Hypothalamus (tissue), 51 donors: ENCODE data around the gene LHCGR.
"Not testable (repeated sequence)": the region's sequence is repeated elsewhere in the genome, so short reads cannot be mapped to it uniquely, and the experiment has no call there.

Source experiments
- DNase-seq, 51 donors: peaks; one replicate each; lab custom pipeline; 2025; lab: John Stamatoyannopoulos, UW

Gene LHCGR

DNA sequence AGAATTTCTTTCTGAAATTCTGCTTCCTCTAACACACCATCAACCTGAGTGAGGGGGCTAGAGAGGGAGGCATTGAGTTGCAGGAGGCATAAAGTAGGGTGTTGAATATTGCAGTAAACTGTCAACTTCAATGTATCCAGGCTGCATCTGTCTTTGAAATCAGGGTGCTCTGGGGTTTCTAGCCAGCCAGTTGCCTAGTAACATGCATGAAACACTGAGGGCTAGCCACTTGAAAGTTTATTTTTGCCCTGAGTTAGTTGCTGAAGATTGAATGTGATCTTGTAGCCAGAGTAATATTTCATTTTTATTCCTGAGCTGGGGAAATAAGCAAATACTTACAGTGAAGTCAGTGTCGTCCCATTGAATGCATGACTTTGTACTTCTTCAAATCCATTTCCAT is 41.9 kb downstream of the LHCGR start:
- DNase-seq, result no peak

DNA sequence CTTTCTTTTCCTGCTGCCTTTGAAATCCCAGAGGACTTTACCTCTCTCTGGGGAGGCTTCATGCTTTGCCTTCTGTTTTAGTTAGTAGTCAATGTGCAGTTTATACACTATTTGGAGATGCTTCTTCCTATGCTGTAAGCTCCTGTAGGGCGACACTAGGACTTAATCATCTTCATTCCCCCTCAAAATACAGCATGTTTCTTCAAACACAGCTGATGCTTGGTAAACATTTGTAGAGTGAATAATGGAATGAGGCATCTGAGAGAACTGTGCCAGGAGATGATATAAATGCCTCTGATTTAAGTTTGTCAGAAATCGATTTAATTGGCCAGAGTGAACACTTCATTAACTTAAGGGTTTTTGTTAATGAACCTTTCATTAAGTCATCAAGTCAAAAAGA is 43.4 kb downstream of the LHCGR start:
- DNase-seq, result no peak

DNA sequence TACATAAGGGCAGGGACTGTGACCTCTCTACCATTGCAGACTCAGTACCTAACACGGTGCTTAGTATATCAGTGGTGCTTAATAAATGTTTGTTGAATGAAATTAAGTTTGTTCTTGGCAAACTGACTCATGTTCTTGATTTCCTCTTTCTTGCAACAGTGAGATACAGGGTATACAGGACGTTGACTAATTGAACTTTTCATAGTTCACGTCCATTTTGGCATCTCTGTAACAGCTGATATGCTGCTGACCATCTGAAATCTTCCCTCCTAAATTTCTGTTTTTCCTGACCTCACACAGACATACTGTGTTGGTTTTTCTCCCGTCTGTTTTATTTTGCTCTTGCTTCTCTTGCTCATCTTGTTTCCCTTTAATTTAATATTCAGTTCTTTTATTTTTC is 44.2 kb downstream of the LHCGR start:
- no peak for DNase-seq

DNA sequence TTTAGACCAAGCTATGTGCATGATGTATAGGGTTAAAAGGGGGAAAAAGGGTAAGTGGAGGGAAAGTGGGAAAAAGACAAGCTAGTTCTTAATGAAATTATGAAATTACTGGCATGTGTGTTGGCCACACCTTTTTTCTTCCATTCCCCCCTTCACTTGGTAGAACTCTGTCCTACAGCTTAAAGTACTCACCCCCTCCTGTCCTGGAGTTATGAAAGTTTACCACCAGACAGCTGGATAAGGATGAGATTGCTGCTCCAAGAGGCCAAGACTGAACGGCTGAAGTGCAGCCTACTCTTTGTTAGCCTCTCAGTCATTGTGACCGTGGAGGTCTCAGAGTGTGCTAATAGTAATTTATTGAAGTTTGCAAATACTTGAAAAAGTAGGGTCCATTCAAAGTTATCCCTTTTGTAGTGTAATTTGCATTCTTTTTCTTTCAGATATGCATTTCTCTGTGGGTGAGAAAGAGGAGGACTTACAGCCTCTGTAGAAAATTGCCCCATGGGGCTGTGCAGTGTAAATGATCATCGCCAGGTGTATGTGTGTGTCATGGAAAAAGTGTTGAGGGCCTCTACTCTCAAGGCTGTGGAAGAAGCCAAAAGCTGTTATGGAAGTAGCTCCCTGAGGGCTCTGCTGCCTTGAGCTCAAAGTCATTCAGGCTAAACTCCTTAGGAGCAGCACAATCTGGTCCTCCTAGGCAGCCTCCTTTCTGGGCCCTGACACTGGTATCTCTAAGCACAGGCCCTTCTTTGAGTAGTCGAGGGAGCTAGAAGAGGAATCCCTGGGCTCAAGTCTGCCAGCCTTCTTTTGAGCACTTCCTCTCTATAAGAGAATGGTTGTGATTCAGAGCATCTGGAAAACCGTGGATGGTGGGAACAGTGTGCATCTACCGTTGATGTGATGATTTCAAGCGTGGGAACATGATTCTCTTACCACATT is 46.2 kb downstream of the LHCGR start:
- DNase-seq, result no peak

DNA sequence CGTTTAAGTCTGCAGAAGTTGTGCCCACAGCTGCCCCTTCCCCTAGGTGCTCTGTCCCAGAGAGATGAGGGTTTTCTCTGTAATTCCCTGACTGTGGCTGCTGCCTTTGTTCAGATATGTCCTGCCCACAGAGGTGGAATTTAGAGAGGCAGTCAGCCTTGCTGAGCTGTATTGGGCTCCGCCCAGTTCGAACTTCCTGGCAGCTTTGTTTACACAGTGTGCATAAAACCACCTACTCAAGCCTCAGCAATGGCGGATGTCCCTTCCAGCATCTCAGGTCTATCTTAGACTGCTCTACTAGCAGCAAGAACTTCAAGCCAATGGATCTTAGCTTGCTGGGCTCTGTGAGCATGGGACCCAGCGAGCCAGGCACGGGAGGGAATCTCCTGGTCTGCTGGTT is 48.1 kb downstream of the LHCGR start:
- no peak for DNase-seq

DNA sequence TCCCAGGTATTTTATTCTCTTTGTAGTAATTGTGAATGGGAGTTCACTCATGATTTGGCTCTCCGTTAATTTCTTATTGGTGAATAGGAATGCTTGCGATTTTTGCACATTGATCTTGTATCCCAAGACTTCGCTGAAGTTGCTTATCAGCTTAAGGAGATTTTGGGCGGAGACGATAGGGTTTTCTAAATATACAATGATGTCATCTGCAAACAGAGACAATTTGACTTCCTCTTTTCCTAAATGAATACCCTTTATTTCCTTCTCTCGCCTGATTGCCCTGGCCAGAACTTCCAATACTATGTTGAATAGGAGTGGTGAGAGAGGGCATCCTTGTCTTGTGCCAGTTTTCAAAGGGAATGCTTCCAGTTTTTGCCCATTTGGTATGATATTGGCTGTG is 51.9 kb downstream of the LHCGR start:
- not testable (repeated sequence) for DNase-seq

DNA sequence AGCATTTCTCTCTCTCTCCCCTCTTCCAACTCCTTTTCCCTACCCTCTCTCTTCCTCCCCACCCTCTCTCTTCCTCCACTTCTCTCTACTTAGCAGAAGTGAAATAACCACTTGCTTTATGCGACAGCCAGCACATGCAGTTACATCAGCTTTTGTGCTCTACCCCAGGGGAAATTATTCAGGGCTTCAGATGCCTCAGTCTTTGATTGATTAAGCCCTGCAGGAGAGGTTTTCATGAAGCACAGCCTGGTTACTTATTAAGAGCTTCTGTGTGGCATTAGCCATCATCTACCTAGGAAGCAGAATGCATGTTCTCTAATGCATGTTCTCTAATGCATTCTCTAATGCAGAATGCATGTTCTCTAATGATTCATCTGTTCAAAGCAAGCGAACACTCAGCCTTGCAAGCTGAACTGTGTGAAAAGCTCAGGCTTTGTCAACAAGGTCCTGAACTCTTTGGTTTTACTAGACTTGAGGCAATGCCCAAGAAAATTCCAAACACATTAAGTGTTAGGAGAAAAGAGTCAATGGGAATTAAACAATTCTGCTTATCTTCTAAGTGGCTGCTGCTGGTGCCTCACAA is 56.1 kb downstream of the LHCGR start:
- no peak for DNase-seq

DNA sequence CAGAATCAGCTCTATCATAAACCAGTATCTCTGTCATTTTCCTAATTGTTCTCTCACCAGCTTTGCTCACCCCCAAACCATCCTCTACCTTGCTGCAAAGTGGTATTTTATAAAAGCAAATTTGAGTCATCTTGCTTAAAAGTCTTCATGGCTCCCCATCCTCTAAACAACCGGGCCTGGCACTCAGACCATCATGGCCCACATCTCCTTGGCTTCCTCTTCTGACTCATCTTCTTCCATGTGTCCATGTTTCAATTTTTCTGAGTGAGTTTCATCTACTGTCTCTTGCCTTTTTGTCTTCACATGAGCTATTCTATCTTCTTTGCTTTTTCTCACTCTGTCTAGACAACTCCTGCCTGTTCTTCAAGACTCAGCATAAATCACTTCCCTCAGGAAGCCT is 58.6 kb downstream of the LHCGR start:
- DNase-seq, result no peak

DNA sequence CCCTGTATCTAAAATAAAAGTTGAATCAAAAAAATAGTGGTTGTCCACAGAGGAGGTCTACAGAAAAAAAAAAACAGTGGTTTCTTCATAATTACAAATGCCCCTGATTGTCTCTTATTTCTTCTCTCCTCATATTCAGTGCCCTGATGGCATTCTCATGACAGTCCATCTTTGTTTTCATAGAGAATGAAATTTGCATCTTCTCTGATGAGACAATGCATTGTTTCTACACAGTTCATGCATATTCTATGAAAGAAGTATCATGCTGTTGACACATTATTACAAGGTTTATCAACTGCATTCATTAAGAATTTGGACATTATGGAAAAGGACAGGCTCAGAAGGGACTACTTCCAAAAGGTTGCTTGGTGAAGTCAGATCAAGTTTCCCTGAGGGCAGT is 59.5 kb downstream of the LHCGR start:
- DNase-seq, result peak in 3 of 51 donors; percentile 4 to 50 (median 8)

DNA sequence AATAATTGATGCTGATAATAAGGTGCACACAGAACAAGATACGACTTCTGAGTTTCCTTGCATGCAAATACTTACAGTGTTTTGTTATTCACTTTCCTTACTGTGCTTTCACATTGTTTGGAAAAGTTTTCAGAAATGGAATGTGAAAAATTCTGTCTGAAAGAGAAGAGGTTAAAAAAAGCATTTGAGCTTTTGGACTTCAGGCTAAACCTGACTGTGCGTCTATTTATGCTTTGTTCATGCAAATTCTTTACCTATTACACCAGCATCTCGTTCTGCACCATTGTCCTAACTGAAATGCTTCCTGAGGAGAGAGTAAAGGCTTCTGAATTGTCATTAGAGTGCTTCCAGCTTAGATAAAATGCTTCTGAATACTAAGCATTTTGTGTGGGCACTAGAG is 61.4 kb downstream of the LHCGR start:
- no peak for DNase-seq

DNA sequence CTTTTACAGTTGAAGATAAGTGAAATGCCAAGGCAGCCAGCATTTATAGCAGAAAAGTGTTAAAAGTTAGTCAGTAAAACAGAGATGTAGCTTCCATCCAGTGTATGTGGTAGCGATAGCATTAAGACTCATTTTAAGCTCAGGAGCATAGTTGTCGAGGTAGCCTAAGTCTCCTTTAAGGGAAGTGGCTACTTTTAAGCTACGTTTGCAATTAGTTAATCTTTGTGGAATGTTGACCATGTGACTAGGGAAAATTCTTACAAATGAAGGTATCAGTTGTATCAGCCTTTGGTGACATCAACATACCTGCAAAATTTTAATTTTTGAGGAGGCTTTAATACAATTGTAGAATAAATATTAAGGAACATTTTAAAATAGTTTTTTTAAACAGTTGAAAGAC is 61.9 kb downstream of the LHCGR start:
- DNase-seq, result no peak

DNA sequence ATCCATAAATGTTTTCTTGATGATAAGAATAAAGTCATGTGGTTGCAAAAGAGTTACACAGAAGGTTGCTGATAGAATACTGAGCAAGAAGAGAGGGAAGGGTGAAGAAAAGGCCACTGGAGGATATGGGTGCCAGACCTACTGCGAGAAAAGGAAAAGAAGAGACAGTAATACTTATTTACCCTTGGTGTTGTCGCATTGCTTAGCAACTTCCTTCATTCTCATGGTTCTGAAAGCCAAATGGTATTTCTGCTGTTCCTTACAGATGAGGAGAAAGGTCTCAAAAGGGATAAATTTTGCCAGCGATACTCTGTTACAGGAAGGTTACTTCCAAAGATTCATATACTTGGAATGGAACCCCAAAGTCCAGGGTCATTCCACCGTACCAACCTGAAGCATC is 62.5 kb downstream of the LHCGR start:
- DNase-seq, result no peak

DNA sequence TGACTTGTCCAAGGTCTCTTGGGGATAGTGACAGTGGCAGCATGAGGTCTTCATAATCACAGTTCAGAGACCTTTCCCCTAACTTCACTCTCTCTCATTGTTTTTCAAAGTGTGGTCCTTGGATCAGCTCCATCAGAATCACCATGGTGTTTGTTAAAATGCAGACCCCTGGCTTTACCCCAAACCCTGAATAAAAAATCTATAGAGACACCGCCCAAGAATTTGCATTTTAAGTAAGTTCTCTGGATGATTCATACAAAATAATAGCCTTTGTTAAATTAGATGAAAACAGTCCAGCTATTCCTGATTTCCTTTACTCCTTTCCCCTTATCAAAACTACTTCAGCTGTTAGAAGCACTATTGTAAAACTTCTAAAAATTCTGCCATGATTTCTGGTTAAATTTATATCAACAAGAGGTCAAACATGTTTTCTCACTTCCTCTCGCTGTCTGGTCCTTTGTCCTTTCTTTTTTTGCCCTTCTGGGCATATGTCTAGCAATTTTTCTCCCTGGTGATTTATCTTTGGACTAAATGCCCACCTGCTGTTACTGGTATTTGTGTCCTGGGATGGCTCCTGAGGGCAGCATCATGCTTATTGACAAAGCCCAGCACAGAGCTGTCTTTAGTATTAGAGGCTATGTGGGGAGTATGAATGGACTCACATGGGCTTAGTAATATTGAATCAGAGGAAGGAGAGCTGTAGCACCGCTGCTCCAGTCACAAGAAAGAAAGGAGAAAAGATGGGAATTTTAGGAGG is 63.4 kb downstream of the LHCGR start:
- DNase-seq, result no peak

DNA sequence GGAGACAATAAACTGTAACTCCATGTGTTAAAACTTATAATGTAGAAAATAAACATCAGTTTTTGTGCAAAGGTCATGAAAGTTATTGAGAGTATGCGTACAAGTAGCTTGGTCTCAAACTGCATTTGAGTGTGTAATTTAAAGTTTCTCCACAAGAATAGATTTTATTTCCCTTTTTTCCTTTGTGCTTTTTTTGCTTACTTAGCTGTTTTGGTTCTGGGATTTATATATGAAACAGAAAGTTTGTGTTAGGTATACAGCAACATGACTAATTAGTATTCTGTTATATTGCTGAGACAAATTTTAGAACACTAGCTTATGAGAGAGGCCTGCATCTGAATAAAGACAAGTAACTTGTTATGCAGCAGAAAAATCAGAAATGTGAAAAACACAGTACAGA is 70.4 kb downstream of the LHCGR start:
- no peak for DNase-seq

DNA sequence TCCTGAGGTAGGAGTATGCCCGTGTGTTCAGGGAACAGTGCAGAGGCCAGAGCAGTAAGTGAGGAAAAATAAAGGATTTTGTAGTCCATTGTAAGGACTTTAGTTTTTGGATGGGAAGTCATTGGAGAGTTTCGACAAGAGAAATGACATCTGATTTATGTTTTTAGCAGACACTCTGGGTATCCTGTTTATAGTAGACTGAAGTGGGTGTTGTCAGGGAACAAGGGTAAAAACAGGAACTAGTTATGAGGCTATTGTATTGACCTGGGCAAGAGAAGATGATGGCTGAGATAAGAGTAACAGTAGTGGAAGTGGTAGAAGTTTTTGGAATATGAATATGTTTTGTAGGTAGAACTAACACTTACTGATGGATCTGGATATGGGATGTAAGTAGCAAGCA is 78.1 kb downstream of the LHCGR start:
- DNase-seq, result no peak

DNA sequence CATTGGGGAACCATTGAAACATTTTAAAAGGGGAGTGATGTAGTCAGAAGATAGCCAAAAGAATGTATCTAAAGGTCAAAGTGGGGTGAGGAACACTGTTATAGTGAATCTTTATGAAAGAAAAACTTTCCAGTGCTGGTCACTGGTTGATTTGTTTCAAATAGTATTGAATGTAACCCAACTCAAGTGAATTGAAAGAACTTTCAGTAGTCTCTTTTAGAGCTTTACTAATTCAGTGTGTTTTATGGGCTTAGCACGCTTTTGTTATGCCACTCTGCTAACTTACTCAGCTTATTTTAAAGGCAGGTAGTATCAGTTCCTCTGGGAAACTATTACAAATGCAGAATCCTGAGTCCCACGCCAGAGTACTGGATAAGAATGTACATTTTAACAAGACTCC is 80.6 kb downstream of the LHCGR start:
- DNase-seq, result no peak

DNA sequence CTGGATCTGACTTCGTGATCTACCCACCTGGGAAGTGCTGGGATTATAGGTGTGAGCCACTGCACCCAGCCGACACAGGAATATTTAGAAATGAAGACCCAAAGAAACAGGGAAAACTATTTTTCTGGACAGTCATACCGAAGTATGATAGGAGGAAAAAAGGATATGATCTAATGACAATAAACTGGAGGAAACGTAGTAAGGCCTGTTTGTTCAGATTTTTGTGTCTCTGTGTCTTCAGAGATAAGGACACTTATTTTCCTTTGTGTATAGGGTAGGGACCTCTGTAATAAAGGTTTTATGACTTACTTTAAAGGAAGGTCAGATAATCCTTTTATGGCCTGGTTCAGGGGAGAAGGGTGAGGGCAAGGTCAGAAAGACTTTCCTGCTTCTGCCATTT is 81.9 kb downstream of the LHCGR start:
- DNase-seq, result no peak

DNA sequence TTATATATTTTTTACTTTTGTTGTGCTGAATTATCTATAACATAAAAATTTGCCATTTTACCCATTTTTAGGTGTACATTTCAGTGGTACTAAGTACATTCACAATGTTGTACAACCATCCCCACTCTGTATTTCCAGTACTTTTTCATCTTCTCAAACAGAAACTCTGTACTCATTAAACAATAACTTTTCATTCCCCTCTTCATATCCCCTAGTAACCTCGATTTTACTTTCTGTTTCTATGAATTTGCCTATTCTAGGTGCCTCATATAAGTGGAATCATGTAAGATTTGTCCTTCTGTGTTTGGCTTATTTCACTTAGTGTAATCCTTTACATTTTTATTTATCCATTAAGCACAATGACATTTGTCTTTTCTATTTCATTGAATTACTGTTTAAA is 86.5 kb downstream of the LHCGR start:
- DNase-seq, result no peak

DNA sequence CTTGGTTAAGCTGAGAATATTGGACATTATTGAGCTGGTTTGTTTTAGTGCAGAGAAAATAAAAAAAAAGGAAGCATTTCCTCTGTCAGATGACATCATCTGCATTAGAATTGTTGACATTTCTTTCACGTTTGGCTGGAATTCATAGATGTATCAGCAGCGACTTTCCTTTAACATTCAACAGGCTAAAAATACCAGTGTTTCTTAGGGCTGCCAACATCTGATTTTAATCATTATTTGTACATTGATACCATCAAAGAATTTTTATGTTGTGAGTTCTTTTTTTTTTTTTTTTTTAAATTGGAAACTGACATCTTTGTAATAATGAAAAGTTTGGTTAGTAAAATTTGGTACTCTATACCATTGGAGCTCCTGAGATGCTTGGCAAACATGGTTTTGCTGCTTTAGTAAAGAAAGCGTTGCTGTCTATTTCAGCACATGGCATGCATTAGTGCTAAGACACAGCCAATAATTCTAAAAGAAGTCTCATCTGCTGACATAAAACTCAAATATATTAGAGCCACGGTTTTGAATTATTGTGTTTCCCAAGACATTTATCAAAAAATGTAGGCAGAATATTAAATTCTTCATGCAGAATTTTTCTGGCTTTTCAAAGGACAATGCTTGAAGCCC is 104.2 kb downstream of the LHCGR start:
- no peak for DNase-seq

DNA sequence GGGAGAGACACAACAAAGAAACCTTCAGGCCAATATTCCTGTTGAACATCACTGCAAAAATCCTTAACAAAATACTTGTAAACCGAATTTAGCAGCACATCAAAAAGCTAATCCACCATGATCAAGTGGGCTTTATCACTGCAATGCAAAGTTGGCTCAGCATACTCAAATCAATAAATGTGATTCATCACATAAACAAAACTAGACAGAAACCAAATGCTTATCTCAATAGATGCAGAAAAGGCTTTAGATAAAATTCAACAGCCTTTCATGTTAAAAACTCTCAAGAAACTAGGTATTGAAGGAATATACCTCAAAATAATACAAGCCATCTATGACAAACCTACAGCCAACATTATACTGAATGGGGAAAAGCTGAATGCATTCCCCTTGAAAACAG is 117.3 kb downstream of the LHCGR start:
- no peak for DNase-seq
